Smooth muscle cell (in vitro differentiated cells): ENCODE data around the gene AFAP1L1. TPM values are rescaled to one million over a fixed set of nuclear protein-coding genes. Genes with fewer than 3 reads are reported as not detected.

Experiments
- DNase-seq: peaks from one replicate; lab custom pipeline; 2025; ENCODE audit not compliant: unreplicated experiment; lab: John Stamatoyannopoulos, UW
- H2AFZ ChIP-seq: fragments of 200-600 bp; sonication (generic); 2 replicates; pipeline ENCODE4 v1.6.0; 2016; ENCODE audit warnings: antibody characterized with exemption, low read depth, mild to moderate bottlenecking
- H3F3A ChIP-seq: fragments of 200-600 bp; sonication (generic); 2 replicates; pipeline ENCODE4 v1.6.0; 2017; ENCODE audit warnings: antibody characterized with exemption, low read depth
- H3K27ac ChIP-seq: fragments of 200-600 bp; sonication (generic); 2 replicates; pipeline ENCODE4 v1.5.1; 2016; ENCODE audit warnings: low read depth, mild to moderate bottlenecking
- H3K27me3 ChIP-seq: fragments of 200-600 bp; sonication (generic); 2 replicates; pipeline ENCODE4 v1.6.1; 2016; ENCODE audit warnings: low read depth, mild to moderate bottlenecking
- H3K36me3 ChIP-seq: fragments of 200-600 bp; sonication (generic); 2 replicates; pipeline ENCODE4 v1.5.1; 2016; ENCODE audit warnings: low read depth
- H3K4me1 ChIP-seq: fragments of 200-600 bp; sonication (generic); 2 replicates; pipeline ENCODE4 v1.5.1; 2016; ENCODE audit warnings: low read depth
- H3K4me2 ChIP-seq: fragments of 200-600 bp; sonication (generic); 2 replicates; pipeline ENCODE4 v1.6.0; 2016; ENCODE audit warnings: mild to moderate bottlenecking
- H3K4me3 ChIP-seq: fragments of 200-600 bp; sonication (generic); 2 replicates; pipeline ENCODE4 v1.5.1; 2016; ENCODE audit warnings: mild to moderate bottlenecking
- H3K79me2 ChIP-seq: fragments of 200-600 bp; sonication (generic); 2 replicates; pipeline ENCODE4 v1.6.0; 2016; ENCODE audit warnings: low read depth, mild to moderate bottlenecking
- H3K9ac ChIP-seq: fragments of 200-600 bp; sonication (generic); 2 replicates; pipeline ENCODE4 v1.6.0; 2016; ENCODE audit warnings: low read depth
- H3K9me3 ChIP-seq: fragments of 200-600 bp; sonication (generic); replicated peaks from 2 replicates; pipeline ENCODE4 v1.5.1; 2016; ENCODE audit warnings: low read depth
- H4K20me1 ChIP-seq: fragments of 200-600 bp; sonication (generic); 2 replicates; pipeline ENCODE4 v1.6.0; 2016; ENCODE audit warnings: low read depth
- WGBS: methylation state at CpG from one replicate; pipeline ENCODE4 v1.1.7; 2016; ENCODE audit warnings: low lambda C conversion rate; 5-methylcytosine and 5-hydroxymethylcytosine counted together
- polyA plus RNA-seq: library from polyadenylated mRNA; unstranded; fragments of >200 nt; fragmentation: Nextera tagmentation; extraction: Ambion mirVana; gene quantifications from 2 replicates; pipeline ENCODE4 v1.2.1, GENCODE V29; 2016
- total RNA-seq: library from RNA; depleted of rRNA; stranded (reverse); fragments of >200 nt; gene quantifications from 2 replicates; pipeline ENCODE4 v1.2.3, GENCODE V29; 2014
- TF ChIP-seq, protein P1 (sequence below): fragments of 200-600 bp; sonication (generic); IDR thresholded peaks from 2 replicates; pipeline ENCODE4 v1.5.1; 2017; ENCODE audit warnings: borderline replicate concordance, mild to moderate bottlenecking, antibody characterized with exemption; ENCODE audit not compliant: insufficient read depth, poor library complexity, severe bottlenecking

The AFAP1L1 gene
- total and polyA plus RNA-seq, 2 experiments from 2014 or later, result 0.59 to 2.3 TPM

DNA sequence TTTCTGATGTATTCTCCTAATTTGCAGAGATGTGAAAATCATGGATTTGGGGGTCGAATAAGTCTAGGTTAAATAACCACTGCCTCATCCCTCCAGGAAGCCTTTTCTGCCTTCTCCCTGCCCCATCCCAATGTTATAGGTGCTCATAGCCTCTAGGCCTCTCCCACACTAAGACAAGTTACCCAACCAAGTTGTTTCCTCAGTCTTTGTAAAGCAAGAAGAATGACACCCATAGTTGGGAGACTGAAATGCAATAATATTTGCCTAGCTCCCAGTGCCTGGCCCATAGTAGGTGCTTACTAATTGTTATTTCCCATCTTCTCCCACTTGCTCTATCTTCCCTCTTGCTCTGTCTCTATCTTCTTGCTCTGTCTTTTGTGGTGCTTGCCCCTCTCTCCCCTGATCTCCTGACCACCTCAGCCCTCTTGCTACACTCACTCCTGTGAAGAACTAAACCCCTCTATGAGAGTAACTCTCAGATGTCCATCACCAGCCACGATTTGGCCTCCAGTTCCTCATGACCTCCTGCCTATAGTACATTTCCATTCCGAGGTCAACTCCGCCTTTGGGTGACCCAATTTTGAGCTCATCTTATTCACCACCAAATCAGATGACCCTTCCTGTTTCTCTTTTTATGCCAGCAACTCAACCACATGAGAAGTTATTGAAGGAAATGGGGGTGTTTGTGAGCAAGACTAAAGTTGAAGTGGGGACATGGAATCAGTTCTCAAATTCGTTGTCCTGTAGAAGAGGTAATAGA is 7.0 kb downstream of the AFAP1L1 start:
- no peaks in the 10 kb centered on the region for H3K36me3 ChIP-seq
- no peak overlapping the region for H2AFZ ChIP-seq
- TF ChIP-seq, protein P1, sequence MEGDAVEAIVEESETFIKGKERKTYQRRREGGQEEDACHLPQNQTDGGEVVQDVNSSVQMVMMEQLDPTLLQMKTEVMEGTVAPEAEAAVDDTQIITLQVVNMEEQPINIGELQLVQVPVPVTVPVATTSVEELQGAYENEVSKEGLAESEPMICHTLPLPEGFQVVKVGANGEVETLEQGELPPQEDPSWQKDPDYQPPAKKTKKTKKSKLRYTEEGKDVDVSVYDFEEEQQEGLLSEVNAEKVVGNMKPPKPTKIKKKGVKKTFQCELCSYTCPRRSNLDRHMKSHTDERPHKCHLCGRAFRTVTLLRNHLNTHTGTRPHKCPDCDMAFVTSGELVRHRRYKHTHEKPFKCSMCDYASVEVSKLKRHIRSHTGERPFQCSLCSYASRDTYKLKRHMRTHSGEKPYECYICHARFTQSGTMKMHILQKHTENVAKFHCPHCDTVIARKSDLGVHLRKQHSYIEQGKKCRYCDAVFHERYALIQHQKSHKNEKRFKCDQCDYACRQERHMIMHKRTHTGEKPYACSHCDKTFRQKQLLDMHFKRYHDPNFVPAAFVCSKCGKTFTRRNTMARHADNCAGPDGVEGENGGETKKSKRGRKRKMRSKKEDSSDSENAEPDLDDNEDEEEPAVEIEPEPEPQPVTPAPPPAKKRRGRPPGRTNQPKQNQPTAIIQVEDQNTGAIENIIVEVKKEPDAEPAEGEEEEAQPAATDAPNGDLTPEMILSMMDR, result no peak
- H3K27ac ChIP-seq, result no peak overlapping the region
- no peaks in the 10 kb centered on the region for H3K9me3 ChIP-seq
- no peaks in the 10 kb centered on the region for H4K20me1 ChIP-seq
- H3K9ac ChIP-seq, result no peak overlapping the region
- H3K4me2 ChIP-seq, result no peak overlapping the region
- DNase-seq, result no peak
- no peak overlapping the region for H3K4me3 ChIP-seq
- peaks cover 7% of the 10 kb centered on the region for H3K27me3 ChIP-seq
- no peaks in the 10 kb centered on the region for H3K79me2 ChIP-seq
- WGBS, result 81% methylated on average over 5 of the region's 5 CpGs
- no peaks in the 10 kb centered on the region for H3F3A ChIP-seq
- H3K4me1 ChIP-seq, result no peaks in the 10 kb centered on the region

DNA sequence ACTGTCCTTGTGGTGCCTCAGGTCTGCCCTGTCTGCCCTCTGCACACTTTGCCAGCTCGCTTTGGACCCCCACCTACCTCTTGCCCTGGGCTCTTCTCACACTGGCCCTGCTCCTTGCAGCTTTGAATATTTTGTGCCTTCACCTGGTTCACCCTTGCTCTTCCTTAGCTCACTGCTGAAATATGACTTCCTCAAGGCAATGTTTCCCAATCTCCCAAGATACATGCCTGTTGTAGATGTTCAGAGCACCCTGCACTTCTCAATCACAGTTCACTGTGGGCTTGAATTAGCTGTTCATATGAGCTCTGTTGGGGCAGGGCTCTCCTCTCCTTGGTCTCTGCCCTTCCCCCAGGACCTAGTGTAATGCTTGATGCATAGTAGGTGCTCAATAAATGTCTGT is 8.0 kb downstream of the AFAP1L1 start:
- no peak overlapping the region for H3K27ac ChIP-seq
- no peak overlapping the region for H2AFZ ChIP-seq
- H3K4me2 ChIP-seq, result no peak overlapping the region
- H3F3A ChIP-seq, result no peaks in the 10 kb centered on the region
- H3K4me1 ChIP-seq, result no peaks in the 10 kb centered on the region
- H4K20me1 ChIP-seq, result no peaks in the 10 kb centered on the region
- no peak for DNase-seq
- no peaks in the 10 kb centered on the region for H3K79me2 ChIP-seq
- no peak overlapping the region for H3K4me3 ChIP-seq
- no peaks in the 10 kb centered on the region for H3K9me3 ChIP-seq
- TF ChIP-seq, protein P1, result no peak
- 67% methylated on average over 1 of the region's 1 CpG for WGBS
- peaks cover 5% of the 10 kb centered on the region for H3K27me3 ChIP-seq
- no peak overlapping the region for H3K9ac ChIP-seq
- no peaks in the 10 kb centered on the region for H3K36me3 ChIP-seq

DNA sequence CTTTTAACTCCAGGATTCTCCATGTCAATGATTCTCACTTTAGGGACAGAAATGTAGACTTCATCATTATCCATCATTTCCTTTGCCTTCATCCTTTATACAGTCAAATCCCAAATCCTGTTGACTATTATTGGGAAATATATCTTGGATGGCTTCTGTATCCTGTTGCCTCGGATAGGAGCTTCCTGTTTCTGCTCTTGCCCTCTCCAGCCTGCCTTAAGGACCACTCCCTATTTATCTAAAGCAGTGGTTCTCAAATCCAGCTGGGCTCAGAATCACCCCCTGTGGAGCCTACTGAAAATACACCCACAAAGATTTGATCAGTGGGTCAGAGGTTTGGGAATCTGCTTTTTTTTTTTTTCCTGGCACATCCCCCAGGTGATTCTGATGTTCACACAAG is 8.5 kb downstream of the AFAP1L1 start:
- no peaks in the 10 kb centered on the region for H3K9me3 ChIP-seq
- no peak overlapping the region for H3K9ac ChIP-seq
- H3F3A ChIP-seq, result no peaks in the 10 kb centered on the region
- 64% methylated on average over 1 of the region's 1 CpG for WGBS
- peaks cover 5% of the 10 kb centered on the region for H3K27me3 ChIP-seq
- no peaks in the 10 kb centered on the region for H3K36me3 ChIP-seq
- DNase-seq, result no peak
- H3K4me1 ChIP-seq, result no peaks in the 10 kb centered on the region
- TF ChIP-seq, protein P1, result no peak
- H2AFZ ChIP-seq, result no peak overlapping the region
- H3K79me2 ChIP-seq, result no peaks in the 10 kb centered on the region
- no peak overlapping the region for H3K4me3 ChIP-seq
- H3K4me2 ChIP-seq, result no peak overlapping the region
- no peaks in the 10 kb centered on the region for H4K20me1 ChIP-seq
- no peak overlapping the region for H3K27ac ChIP-seq

DNA sequence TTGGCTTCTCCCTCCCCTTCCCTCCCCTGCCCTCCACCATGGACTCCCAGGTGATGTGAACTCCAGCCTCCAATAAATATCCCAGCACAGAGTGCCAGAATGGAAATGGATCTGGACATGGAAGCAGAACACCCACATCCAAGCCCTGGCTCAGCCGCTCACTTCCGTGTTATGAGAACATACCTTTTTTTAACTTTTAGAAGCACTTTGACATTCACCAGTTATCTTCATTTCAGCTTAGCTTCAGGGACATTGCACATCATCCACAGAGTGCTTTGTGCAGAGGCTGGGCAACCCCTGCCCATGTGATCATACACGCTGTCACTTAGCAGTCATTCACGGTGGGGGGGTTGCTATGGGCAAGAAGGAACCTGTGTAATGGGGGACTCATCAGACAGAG is 9.1 kb downstream of the AFAP1L1 start:
- no peak for DNase-seq
- Histone ChIP-seq H3K4me2 (no peak overlapping the region), H3K36me3 (no peaks in the 10 kb centered on the region), H3K4me1 (no peaks in the 10 kb centered on the region), H3K9ac (no peak overlapping the region), H3K9me3 (no peaks in the 10 kb centered on the region), H3F3A (no peaks in the 10 kb centered on the region), H2AFZ (no peak overlapping the region), H3K4me3 (no peak overlapping the region), H3K79me2 (no peaks in the 10 kb centered on the region), H3K27me3 (peaks cover 5% of the 10 kb centered on the region), H3K27ac (no peak overlapping the region), H4K20me1 (no peaks in the 10 kb centered on the region)
- TF ChIP-seq, protein P1, result no peak
- WGBS, result 92% methylated on average over 4 of the region's 4 CpGs
